ENCODE data around the gene SPATA31D1.
"Not testable (repeated sequence)": the region's sequence is repeated elsewhere in the genome, so short reads cannot be mapped to it uniquely, and the experiment has no call there.

SPATA31D1 gene

DNA sequence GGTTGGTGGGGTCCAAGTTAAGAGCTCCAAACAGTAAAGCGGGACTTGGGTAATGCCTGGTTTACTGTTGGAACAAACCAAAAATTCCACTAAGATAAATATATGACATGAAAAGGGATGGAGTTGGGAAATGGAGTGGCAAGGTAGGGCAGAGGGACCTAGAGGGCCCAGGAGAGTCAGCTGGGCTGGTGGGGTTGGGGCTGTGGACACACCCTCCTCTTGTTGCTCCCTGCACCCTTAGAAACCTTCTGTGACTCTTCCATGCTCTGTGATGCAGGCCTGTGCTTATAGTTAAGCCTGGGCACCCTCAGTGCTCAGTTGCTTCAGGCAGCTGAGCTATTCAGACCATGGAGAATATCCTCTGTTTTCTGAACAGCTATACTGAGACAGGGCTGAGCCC is at the start of gene SPATA31D1:
Gene SPATA31D1, plus strand, starts transcription at position 301 of the 400 bp plus-strand sequence. Its CDS starts 47 bp downstream, at position 348.
- DNase-seq = not testable (repeated sequence)

DNA sequence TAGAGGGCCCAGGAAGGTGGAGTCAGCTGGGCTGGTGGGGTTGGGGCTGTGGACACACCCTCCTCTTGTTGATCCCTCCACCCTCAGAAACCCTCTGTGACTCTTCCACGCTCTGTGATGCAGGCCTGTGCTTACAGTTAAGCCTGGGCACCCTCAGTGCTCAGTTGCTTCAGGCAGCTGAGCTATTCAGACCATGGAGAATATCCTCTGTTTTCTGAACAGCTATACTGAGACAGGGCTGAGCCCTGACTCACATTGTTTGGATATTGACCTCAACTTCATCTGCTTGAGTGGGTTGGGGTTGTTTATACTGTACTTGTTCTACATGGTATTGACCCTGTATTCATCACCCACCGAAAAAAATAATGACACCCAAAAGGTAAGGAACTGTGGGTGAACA is 45.2 kb upstream of the SPATA31D1 start, which contains the start of gene SPATA31D3:
Gene SPATA31D3, plus strand, starts transcription at position 108 of the 400 bp plus-strand sequence. Its CDS starts 86 bp downstream, at position 194.
- DNase-seq = not testable (repeated sequence)

DNA sequence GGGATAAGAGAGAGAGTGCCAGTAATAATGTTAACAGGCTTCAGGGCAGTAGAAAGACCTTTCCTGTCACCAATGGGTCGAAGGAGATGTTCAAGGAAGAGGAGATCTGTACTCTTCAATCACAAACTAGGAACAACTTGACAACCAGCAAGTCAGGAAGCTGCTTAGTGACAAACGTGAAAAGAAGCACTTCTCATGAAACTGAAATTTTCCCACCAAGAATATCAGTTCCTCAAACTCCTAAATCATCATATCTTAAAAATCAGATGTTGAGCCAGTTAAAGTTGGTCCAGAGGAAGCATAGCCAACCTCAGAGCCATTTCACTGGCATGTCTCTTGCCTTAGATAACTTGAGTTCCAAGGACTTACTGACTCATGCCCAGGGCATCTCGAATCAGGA is 39.9 kb upstream of the SPATA31D1 start:
- not testable (repeated sequence) for DNase-seq

DNA sequence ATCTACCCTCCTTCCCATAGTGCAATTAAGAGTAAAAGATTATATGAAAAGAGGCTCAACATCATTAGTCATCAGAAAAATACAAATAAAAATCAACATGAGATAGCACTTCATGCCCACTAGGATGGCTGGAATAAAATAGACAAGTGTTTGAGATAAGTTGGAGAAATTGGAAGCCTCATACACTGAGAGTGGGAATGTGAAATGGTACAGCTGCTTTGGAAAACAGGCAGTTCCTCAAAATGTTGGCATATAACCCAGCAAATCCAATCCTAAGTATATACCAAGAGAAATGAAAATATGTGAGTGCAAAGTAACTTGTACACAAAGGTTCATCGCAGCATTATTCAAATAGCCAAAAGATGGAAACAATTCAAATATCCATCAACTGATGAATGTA is 35.5 kb upstream of the SPATA31D1 start:
- DNase-seq = no peak

DNA sequence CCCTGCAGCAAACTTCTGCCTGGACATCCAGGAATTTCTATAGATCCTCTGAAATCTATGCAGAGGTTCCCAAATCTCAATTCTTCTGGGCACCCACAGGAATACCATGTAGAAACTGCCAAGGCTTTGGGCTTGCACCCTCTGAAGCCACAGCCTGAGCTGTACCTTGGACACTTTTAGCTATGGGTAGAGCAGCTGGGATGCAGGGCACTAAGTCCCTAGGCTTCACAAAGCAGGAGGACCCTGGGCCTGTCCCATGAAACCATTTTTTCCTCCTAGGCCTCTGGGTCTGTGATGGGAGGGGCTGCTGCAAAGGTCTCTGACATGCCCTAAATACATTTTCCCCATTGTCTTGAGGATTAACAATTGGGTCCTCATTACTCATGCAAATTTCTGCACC is 32.9 kb upstream of the SPATA31D1 start:
- DNase-seq = no peak

DNA sequence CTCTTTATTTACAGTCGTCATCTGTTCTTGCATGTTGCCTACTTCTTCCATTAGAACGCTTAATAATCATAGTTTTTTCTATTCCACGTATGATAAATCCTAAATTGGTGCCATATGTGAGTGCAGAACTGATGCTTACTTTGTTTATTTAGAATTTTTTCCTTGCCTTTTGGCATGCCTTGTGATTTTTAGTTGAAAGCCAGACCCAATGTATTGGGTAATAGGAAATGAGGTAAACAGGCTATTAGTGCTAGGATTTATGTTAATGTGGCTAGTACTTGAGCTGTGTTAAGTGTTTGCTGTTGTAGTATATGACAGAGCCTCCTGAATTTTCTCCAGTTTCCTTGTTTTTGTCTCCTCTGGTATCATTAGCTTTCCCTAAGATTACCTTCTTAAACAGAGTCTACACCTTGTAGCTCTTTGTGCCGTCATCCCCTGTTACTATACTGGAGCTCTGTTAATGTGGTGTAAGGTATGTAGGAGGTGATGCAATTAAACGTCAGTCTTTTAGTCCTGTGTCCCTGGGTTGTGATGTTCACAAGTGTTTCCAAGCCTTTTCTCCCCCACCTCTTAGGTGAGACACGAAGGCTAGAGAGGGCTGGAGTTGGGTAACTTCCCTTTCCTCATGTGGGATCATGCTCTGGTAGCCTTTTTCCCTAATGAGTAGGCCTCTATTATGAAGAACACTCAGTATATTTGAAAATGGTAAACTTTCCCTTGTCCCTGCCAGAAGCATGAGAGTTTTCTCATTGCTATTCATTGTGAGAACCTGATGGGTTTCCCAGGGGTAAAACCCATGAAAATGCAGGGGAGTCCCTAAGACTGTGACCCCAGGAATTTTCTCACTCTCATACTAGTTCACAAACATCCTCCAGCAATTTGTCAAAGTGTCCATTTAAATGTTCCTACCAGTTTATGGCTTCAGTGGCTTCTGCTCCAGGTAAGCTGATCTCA is 24.1 kb upstream of the SPATA31D1 start:
- DNase-seq = no peak

DNA sequence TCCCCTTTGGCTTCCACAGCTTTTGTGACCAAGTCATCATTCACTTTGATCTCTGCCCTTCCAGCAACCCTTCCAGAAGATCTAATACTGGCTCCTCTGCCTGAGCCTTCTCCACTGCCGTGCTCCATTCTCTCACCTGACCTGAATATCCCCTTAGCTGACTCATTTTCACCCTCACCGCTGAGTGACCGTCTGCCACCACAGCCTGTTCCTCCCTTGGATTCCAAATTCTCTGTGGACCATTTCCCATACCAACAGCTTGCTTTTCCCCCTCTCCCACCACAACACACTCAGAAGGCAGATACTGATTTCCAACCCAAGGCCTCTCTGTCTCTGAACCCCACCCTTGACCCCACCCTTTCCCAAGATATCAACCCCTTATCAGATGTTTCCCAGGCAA is 20.5 kb upstream of the SPATA31D1 start:
- DNase-seq = no peak

DNA sequence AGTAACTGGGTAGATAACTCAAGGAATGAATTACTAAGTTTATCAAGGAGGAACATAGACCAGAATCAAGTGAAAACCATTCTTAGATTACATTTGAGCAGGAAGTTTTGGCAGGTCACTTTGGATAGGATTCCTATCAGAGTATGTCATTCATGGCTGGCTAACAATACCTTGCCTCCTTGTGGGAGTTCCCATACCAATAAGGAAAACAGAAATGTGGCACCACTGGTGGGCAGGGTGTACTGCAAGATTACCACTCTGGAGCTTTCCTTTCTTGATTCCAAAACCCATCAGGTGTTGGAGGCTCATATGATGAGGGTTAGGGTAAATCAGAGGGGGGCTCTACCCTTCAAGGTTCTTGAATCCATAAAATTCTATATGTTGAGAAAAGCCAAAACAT is 18.6 kb upstream of the SPATA31D1 start:
- DNase-seq = no peak

DNA sequence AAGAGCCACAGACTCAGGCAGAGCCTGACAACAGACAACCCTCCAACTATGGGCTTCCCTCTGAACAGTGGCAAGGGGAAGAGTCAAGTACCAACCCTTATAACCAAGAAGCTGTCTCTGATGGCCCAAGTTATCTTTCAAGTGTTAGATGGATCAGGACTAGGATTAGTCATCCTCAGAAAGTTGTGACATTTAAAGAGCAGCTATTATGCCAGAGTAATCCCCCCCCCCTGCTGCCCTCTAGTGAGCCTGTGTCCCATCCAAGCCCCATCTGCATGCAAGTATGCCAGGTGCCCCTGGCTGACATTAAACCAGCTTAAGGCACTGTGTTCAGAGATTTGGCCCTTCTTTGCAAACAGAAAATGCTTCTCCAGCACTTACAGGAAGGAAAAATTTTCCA is 16.8 kb upstream of the SPATA31D1 start:
- DNase-seq = no peak

DNA sequence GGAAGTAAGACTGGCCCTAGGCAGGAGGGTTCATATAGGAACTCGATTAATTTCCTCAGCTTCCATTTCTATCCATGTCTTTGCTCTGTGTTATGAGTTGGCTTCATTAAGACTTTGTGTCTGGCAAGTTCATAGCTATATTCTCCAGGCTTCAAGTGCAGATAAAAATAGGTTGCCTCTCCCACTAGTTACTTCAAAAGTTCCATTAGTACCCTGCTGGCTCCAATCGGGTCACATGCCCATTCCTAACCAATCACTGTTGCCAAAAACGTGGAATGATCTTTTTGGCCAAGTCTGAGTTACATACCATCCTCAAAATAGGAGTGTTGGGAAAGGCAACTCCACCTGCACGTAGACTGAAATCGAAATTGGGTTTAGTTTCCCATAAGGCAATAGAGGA is 13.8 kb upstream of the SPATA31D1 start:
- DNase-seq = no peak

DNA sequence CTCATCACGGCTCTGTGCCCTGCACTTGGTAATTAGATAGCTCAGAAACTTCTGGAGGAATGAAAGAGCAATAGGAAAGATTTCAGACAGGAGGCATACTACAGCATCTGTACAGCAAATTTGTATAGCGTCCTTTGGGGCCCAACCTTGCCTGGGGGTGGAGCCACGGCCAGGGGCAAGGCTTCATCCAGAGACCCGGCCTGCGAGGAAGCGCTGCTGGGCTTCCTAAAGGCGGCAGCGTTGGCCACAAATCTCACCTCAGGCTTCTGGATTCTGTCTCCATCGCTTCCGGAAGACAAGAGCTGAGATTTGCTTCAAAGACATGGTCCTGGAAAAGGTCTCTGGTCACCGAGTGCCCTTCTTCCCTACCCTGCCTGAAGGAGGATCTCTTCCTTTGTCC is 12.2 kb upstream of the SPATA31D1 start:
- no peak for DNase-seq

DNA sequence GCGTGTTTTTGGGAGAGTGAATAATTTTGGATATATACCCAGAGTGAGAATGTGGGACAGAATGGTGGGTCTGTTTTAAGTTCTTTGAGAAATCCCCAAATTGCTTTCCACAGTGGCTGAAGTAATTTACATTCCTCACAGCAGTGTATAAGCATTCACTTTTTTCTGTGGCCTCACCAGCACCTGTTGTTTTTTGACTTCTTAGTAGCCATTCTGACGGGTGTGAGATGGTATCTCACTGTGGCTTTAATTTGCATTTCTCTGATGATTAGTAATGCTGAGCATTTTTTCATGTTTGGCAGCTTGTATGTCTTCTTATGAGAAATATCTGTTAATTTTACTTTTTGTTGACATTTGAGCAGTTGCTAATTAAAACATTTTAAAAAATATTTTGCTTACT is 9.4 kb upstream of the SPATA31D1 start:
- no peak for DNase-seq

DNA sequence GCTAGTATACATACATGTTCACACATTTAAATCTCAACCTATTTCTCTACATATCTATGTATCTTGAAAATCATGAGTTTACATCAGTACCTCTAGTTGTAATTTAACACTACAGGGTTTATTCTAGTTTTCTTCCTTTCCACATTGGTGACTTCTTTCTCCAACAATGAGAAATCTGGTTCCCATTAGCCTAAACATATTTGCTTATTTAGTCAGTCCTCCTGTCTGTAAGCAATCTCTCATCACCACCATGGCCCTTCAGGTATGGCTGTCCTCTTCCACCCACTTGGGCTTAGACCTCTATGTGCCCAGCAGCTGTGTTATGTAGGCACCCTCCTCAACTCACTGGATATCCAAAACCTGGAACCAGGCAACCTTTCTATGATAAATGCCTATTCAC is 8.0 kb upstream of the SPATA31D1 start:
- DNase-seq = no peak

DNA sequence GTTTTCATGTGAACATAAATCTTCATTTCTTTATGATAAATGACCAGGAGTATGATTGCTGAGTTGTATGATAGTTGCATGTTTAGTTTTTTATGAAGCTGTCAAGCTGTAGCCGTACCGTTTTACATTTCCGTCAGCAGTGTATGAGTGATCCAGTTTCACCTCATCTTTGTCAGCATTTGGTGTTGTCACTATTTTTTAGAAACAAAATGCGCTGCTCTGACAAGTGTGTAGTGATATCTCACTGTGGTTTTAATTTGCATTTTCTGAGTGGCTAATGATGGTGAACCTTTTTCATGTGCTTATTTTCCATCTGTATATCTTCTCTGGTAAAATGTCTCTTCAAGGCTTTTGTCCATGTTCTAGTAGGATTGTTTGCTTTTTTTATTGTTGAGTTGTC is 6.7 kb upstream of the SPATA31D1 start:
- no peak for DNase-seq

DNA sequence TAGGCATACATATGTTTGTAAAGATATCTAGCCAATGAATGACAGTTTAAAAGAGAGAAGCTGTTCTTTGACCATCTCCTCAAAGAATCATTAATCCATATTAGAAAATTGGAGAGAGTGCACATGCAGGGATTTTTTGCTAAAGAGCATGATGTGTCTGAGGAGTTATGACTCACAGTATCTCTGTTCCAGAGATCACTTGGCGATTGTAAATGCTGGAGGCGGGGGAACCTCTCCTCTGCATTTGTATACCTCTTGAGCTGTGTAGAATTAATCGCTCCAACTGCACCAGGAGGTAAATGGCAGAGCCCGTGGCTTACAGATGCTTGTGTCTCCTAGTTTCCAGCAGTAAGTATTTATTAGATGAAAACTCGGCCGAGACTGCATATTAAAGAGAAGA is 3.6 kb upstream of the SPATA31D1 start:
- no peak for DNase-seq

DNA sequence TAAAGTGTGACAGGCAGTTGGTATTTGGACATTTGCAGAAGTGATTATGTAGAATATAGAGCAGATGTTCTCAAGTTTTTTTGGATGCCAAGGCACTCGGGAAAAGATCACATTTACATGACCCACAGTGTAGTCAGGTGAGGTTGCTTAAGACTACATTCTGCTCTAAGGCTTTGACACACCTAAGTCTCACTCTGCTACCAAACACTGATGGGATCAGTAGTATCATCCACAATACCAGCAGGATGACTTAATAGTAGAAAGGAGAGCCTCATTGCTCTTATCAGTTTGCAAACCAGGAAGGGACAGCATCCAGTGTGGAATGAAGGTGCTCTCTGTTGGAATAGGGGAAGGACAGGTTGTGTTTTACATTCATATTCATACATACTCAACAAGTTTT is 2.5 kb upstream of the SPATA31D1 start:
- no peak for DNase-seq

DNA sequence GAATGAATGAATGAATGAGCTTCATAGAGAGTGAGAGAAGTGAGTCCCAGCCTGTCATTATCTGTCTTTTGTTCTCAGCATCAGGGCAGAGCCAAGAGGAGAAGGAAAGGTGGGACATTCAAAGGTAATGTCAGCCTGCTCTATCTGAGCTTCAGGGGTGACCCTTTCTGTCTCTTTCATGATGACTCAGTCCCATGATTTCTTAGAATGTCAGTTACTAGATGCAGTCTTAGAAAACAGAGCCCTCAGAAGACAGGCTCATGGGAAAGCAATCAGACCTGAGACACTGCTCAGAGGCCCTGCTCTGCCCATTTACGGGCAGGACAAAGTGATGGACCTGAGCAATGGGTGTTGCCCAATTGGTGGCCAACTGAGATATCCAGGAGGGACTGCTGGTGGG is 1.1 kb downstream of the SPATA31D1 start:
- no peak for DNase-seq

DNA sequence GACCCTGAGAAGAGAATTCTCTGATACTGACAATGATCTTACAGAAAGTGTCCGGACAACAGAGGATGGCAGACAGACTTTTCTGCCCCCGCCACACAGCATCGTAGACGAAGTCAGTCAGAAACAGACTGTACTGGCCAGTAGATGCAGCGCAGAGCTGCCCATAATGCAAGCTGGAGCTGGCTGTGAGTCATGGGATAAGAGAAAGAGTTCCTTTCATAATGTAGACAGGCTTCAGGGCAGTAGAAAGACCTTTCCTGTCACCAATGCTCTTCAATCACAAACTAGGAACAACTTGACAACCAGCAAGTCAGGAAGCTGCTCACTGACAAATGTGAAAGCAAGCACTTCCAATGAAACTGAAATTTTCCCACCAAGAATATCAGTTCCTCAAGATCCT is 5.1 kb downstream of the SPATA31D1 start:
- no peak for DNase-seq

DNA sequence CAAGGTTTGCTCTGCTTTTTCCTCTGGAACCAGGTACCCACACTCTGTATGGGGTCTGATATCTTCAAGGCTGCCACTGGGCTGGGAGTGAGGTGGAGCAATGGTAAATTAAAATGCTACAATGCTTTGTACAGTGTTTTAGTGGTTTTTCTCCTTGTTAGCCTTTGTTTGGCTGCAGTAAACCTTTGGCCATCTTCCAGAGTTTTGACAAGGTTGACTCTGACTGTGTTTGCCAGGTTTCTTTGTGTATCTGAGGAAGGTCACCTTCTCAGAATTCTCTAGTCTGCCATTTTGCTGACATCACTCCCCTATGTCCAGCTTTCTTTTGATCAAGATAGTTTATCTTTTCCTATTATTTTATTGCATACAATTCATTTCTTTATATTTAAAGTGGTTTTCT is 11.2 kb downstream of the SPATA31D1 start:
- no peak for DNase-seq

DNA sequence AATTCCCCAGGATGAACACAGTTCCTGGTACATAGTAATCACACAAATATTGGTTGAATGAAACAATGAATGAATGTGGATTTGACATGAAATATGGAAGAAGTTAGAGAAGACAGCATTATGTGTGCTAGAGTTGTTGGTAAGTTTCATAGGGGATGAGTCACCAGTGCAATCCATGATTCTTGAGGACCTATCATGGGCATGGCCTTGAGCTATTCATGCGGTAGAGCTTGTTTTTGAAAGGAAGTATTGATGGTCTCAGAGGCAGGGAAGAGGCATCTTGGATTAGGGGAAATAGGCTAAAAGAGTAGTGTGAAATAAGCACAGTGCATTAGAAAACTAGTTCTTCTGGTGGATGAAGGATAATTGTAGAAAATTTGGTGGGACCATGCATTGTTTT is 22.1 kb downstream of the SPATA31D1 start:
- no peak for DNase-seq

DNA sequence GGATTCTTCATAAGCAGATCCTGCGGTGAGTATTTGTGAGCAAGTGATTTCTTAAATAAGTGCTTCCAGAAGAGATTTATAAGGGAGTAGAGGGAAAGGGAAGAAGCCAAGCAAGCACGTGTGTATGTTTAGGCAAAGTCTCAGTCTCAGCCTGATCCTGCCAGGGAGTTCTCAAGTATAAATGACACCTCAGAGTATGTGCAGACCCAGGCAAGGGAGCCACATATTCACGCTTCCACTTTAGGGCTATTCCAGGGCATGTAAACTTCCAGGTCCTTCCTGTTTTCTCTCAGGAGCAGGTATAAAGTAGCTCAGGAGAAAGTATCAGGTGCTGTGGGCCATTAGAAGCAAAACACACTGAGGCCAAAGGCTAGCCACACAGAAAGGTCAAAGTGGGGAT is 22.6 kb downstream of the SPATA31D1 start:
- DNase-seq = no peak

DNA sequence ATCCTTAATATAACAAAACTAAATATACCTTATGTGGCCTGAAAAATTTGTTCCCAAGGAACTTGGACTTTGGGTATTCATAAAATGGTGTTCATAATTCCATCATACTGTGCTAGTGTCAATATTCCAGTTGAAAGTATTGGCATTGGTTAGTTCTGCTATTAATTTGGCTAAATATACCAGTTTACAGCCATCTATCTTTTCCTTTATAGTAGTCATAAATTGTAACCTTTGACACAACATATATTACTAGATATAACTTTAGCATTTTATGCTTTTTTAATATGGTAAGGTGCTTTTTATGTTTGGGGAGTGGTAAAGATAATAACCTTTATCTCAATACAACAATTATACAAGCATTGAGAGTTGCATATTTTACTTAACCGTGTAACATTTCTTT is 23.7 kb downstream of the SPATA31D1 start:
- DNase-seq = no peak

DNA sequence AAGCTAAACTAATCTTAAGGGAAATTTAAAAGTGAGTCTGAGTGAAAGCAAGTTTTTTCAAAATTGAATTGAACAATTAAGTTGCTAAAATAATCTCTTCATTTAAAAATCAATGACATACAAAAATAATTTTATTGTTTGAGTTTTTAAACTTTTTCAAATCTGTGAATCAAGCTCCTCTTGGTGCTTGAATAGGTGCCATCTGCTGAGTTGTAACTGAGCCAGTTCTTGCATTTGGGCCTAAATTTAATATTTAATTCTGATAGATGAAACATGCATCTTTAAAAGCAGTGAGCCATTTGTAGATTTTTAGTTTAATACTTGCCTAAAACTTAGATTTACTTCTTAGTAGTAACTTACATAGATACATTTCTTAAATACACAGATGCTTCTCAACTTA is 31.8 kb downstream of the SPATA31D1 start:
- DNase-seq = no peak

DNA sequence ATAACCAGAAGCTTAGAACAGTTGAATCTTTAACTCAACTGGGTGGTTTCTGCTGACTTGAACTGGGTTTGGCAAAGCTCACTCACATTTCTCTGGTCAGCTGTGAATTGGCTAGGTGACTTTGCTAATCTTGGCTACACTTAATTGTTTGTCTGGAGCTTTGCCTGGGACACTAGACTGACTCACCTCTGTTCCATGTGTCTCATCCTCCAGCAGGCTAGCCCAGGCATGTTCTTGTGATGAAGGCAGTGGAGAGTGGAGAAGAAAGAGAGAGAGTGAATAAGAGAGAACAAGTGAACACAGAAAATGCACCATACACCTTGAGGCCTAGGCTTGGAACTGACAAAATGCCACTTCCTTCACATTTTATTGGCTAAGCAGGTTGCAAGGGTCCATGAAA is 32.6 kb downstream of the SPATA31D1 start:
- no peak for DNase-seq

DNA sequence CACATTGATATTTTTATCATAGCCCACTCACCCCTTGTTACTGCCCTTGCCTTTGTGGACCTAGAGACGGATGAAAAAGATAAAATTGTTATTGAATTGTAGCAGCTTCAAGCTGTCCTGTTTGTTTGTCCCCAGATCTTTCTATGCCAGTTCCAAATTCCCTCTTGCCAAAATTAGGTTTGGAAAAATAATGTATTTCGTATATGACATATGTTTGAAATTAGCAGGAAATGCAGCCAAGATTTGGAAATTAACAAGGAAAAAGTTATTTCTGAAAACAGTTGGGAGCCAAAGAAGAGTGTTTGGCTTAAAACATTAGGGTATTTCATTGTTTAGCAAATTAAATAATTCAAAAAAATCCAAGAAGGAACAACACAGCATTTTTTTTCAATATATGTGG is 33.5 kb downstream of the SPATA31D1 start:
- DNase-seq = no peak
